ENCODE results near the gene CPE. TPM values are rescaled to one million over a fixed set of nuclear protein-coding genes. Genes with fewer than 3 reads are reported as not detected.

Gene CPE
- total and polyA plus RNA-seq, 10 of the 15 experiments (the other 5 are each of a cell fraction or from before 2014, with no cell fraction given), result 0.05 to 0.14 TPM; not detected in 8

DNA sequence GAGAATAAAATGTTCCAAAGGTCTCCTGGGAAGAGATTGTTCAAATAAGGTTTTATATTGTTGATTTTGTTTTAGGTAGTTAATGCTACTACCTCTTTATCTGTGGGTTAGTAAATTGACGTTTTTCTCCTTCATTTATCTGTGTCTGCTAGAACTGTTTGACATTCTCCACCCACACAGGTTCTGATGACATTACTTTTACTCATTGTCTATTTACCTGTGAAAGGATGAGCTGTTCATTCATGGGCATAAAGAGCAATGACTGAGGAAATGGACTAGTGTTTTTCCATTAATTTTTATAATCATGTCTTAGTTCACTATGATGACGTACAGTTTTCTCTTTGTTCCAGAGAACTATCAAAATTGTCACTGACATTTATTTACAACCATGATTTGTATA is 75.6 kb downstream of the CPE start:
- WGBS (ENCODE audit: insufficient coverage, insufficient replicate concordance, low lambda C conversion rate, missing lambda C conversion rate), result 50% methylated on average over 2 of the region's 2 CpGs
- FAIRE-seq (no peak), DNase-seq (ENCODE audit: low read depth, low spot score) (no peak), ATAC-seq (no peak)
- ChIA-PET POLR2A (no interaction called here), CTCF (interaction anchor here (0.9 to 1.5 kb wide), 4 partner anchors 10 to 103 kb away, joined by 3 to 4 read pairs (median 4); no protein-coding TSS in a partner anchor), RAD21 (ENCODE audit: unreplicated experiment) (interaction anchor here (1.1 kb wide), 1 partner anchor 323 kb away, joined by 4 read pairs; no protein-coding TSS in a partner anchor), SMC1A (ENCODE audit: uncharacterized antibody, unreplicated experiment) (interaction anchor here (0.9 to 1.0 kb wide), 2 partner anchors 69 to 323 kb away, joined by 3 to 4 read pairs; no protein-coding TSS in a partner anchor)
- intact Hi-C loops (cut with micrococcal nuclease; ENCODE audit: unreplicated experiment) (no loop called here), in situ Hi-C loops (cut with MboI) (no loop called here)
- no TSS peak for BruUV-seq (replicated peaks)
- Histone ChIP-seq H3K4me3 (no peak overlapping the region), H3K27ac (ENCODE audit: control insufficient read depth, insufficient read depth) (no peak overlapping the region), H3K36me3 (ENCODE audit: control insufficient read depth in 2 of 2, insufficient read depth in 2 of 2, low read length in 1 of 2) (no peaks in the 10 kb centered on the region), H3K4me1 (ENCODE audit: control insufficient read depth, insufficient read depth, low read length) (no peaks in the 10 kb centered on the region), H2AFZ (ENCODE audit: control insufficient read depth, low read depth, low read length) (no peak overlapping the region), H3K9ac (ENCODE audit: control insufficient read depth, insufficient read depth, low read length) (no peak overlapping the region), H3K27me3 (replicated peaks in 1 of 2; ENCODE audit: control insufficient read depth in 2 of 2, insufficient read depth in 2 of 2, low read length in 1 of 2) (no peaks in the 10 kb centered on the region), H3K79me2 (ENCODE audit: control insufficient read depth, insufficient read depth, low read length) (no peaks in the 10 kb centered on the region), H4K20me1 (ENCODE audit: control insufficient read depth, insufficient read depth) (no peaks in the 10 kb centered on the region), H3K9me3 (replicated peaks; ENCODE audit: control insufficient read depth, insufficient read depth, low read length) (no peaks in the 10 kb centered on the region), H3K4me2 (ENCODE audit: control insufficient read depth, insufficient read depth) (no peak overlapping the region)
- TF ChIP-seq YY1 (IDR thresholded peaks at IDR 0.05; ENCODE audit: low read depth, low read length) (no peak), POLR2AphosphoS5 (IDR thresholded peaks at IDR 0.05; ENCODE audit: low read length) (no peak), TARDBP (IDR thresholded peaks at IDR 0.05; ENCODE audit: borderline replicate concordance) (no peak), SIX5 (IDR thresholded peaks at IDR 0.05; ENCODE audit: low read depth, low read length, severe bottlenecking) (no peak), EED (IDR thresholded peaks at IDR 0.05; ENCODE audit: low read depth) (no peak), EP300 (IDR thresholded peaks at IDR 0.05; ENCODE audit: borderline replicate concordance in 1 of 2, control insufficient read depth in 1 of 2, low read depth in 2 of 2, low read length in 2 of 2) (no peak)
- TF ChIP-seq, protein P1, sequence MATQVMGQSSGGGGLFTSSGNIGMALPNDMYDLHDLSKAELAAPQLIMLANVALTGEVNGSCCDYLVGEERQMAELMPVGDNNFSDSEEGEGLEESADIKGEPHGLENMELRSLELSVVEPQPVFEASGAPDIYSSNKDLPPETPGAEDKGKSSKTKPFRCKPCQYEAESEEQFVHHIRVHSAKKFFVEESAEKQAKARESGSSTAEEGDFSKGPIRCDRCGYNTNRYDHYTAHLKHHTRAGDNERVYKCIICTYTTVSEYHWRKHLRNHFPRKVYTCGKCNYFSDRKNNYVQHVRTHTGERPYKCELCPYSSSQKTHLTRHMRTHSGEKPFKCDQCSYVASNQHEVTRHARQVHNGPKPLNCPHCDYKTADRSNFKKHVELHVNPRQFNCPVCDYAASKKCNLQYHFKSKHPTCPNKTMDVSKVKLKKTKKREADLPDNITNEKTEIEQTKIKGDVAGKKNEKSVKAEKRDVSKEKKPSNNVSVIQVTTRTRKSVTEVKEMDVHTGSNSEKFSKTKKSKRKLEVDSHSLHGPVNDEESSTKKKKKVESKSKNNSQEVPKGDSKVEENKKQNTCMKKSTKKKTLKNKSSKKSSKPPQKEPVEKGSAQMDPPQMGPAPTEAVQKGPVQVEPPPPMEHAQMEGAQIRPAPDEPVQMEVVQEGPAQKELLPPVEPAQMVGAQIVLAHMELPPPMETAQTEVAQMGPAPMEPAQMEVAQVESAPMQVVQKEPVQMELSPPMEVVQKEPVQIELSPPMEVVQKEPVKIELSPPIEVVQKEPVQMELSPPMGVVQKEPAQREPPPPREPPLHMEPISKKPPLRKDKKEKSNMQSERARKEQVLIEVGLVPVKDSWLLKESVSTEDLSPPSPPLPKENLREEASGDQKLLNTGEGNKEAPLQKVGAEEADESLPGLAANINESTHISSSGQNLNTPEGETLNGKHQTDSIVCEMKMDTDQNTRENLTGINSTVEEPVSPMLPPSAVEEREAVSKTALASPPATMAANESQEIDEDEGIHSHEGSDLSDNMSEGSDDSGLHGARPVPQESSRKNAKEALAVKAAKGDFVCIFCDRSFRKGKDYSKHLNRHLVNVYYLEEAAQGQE (IDR thresholded peaks at IDR 0.05; ENCODE audit: low read depth, low read length), result no peak
- TF ChIP-seq, protein P2, sequence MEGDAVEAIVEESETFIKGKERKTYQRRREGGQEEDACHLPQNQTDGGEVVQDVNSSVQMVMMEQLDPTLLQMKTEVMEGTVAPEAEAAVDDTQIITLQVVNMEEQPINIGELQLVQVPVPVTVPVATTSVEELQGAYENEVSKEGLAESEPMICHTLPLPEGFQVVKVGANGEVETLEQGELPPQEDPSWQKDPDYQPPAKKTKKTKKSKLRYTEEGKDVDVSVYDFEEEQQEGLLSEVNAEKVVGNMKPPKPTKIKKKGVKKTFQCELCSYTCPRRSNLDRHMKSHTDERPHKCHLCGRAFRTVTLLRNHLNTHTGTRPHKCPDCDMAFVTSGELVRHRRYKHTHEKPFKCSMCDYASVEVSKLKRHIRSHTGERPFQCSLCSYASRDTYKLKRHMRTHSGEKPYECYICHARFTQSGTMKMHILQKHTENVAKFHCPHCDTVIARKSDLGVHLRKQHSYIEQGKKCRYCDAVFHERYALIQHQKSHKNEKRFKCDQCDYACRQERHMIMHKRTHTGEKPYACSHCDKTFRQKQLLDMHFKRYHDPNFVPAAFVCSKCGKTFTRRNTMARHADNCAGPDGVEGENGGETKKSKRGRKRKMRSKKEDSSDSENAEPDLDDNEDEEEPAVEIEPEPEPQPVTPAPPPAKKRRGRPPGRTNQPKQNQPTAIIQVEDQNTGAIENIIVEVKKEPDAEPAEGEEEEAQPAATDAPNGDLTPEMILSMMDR (IDR thresholded peaks at IDR 0.05 in 2 of 3, conservative IDR thresholded peaks at IDR 0.05 in 1 of 3; ENCODE audit: control insufficient read depth in 2 of 3, extremely low read depth in 1 of 3, insufficient read depth in 1 of 3, low read depth in 3 of 3, low read length in 3 of 3), result no peak

Data from GM12878 (cell line).